Neural cell (in vitro differentiated cells): ENCODE measurements around the gene BCAT1. TPM values are rescaled to one million over a fixed set of nuclear protein-coding genes. Genes with fewer than 3 reads are reported as not detected.

Source experiments
- H2AFZ ChIP-seq: fragments of 200-600, 300-800 bp; sonication (generic), shearing (Covaris generic); 2 replicates; pipeline ENCODE4 v1.6.0; 2014; ENCODE audit warnings: low read depth, mild to moderate bottlenecking, antibody characterized with exemption, low read length, moderate library complexity
- H3F3A ChIP-seq: fragments of 200-600 bp; shearing (Covaris generic); 2 replicates; pipeline ENCODE4 v1.6.1; 2016; ENCODE audit warnings: mild to moderate bottlenecking, moderate library complexity, mixed read lengths, antibody characterized with exemption, low read length; ENCODE audit not compliant: insufficient read depth, poor library complexity, severe bottlenecking
- H3K27ac ChIP-seq: fragments of 200-600, 300-800 bp; sonication (generic), shearing (Covaris generic); 2 replicates; pipeline ENCODE4 v1.5.1; 2014; ENCODE audit warnings: mild to moderate bottlenecking, low read length, moderate library complexity
- H3K27me3 ChIP-seq: fragments of 300-800, 200-600 bp; sonication (generic), shearing (Covaris generic); 2 replicates; pipeline ENCODE4 v1.6.0; 2014; ENCODE audit warnings: mild to moderate bottlenecking, low read depth, low read length, moderate library complexity; ENCODE audit not compliant: insufficient read depth
- H3K36me3 ChIP-seq: fragments of 300-800, 200-600 bp; sonication (generic), shearing (Covaris generic); 2 replicates; pipeline ENCODE4 v1.5.1; 2014; ENCODE audit warnings: mild to moderate bottlenecking, antibody characterized with exemption, low read length, moderate library complexity; ENCODE audit not compliant: insufficient read depth
- H3K4me2 ChIP-seq: fragments of 300-800, 200-600 bp; sonication (generic), shearing (Covaris generic); 2 replicates; pipeline ENCODE4 v1.6.0; 2014; ENCODE audit warnings: mild to moderate bottlenecking, low read length
- H3K4me3 ChIP-seq: fragments of 300-800, 200-600 bp; sonication (generic), shearing (Covaris generic); 2 replicates; pipeline ENCODE4 v1.5.1; 2014; ENCODE audit warnings: mild to moderate bottlenecking, low read length, moderate library complexity
- H3K79me2 ChIP-seq: fragments of 200-600 bp; shearing (Covaris generic); replicated peaks from 2 replicates; pipeline ENCODE4 v1.6.0; 2014; ENCODE audit warnings: mild to moderate bottlenecking, low read length, moderate library complexity; ENCODE audit not compliant: insufficient read depth
- H3K9ac ChIP-seq: fragments of 300-800, 200-600 bp; sonication (generic), shearing (Covaris generic); 2 replicates; pipeline ENCODE4 v1.6.1; 2016; ENCODE audit warnings: mild to moderate bottlenecking, low read length, mixed read lengths
- H3K9me2 ChIP-seq: fragments of 200-600 bp; shearing (Covaris generic); 2 replicates; pipeline ENCODE4 v1.6.1; 2016; ENCODE audit warnings: mild to moderate bottlenecking, low read length, mixed read lengths; ENCODE audit not compliant: insufficient read depth
- H3K9me3 ChIP-seq: fragments of 200-600, 300-800 bp; sonication (generic), shearing (Covaris generic); 2 replicates; pipeline ENCODE4 v1.6.1; 2016; ENCODE audit warnings: mild to moderate bottlenecking, mixed run types, low read length, moderate library complexity, mixed read lengths
- H4K20me1 ChIP-seq: fragments of 200-600 bp; shearing (Covaris generic); 2 replicates; pipeline ENCODE4 v1.6.1; 2016; ENCODE audit warnings: mild to moderate bottlenecking, mixed run types; ENCODE audit not compliant: insufficient read depth
- CTCF ChIP-seq: fragments of 450-650 bp; IDR thresholded peaks from 2 replicates; pipeline ENCODE4 v1.5.1; 2014; ENCODE audit warnings: antibody characterized with exemption, mild to moderate bottlenecking, moderate library complexity; ENCODE audit not compliant: poor library complexity, severe bottlenecking
- EP300 ChIP-seq: fragments of 450-650 bp; conservative IDR thresholded peaks from 2 replicates; pipeline ENCODE4 v1.6.1; 2014; ENCODE audit warnings: antibody characterized with exemption, mild to moderate bottlenecking, moderate library complexity; ENCODE audit not compliant: poor library complexity, severe bottlenecking
- EZH2 ChIP-seq: fragments of 200-600, 300-800 bp; shearing (Covaris generic), sonication (generic); IDR thresholded peaks from 2 replicates; pipeline ENCODE4 v1.6.1; 2014; ENCODE audit warnings: antibody characterized with exemption, low read length, borderline replicate concordance, mild to moderate bottlenecking; ENCODE audit not compliant: insufficient read depth, poor library complexity, severe bottlenecking
- MXI1 ChIP-seq: fragments of 450-650 bp; conservative IDR thresholded peaks from 2 replicates; pipeline ENCODE4 v1.6.1; 2014; ENCODE audit warnings: antibody characterized with exemption, mild to moderate bottlenecking; ENCODE audit not compliant: poor library complexity, severe bottlenecking
- POLR2AphosphoS5 ChIP-seq: IDR thresholded peaks from 2 replicates; pipeline ENCODE4 v1.6.1; 2012
- RAD21 ChIP-seq: fragments of 450-650 bp; conservative IDR thresholded peaks from 2 replicates; pipeline ENCODE4 v1.6.1; 2014; ENCODE audit warnings: antibody characterized with exemption, mild to moderate bottlenecking, moderate library complexity
- REST ChIP-seq: IDR thresholded peaks from 2 replicates; pipeline ENCODE4 v1.6.1; 2012; ENCODE audit warnings: borderline replicate concordance
- SMC3 ChIP-seq: fragments of 450-650 bp; conservative IDR thresholded peaks from 2 replicates; pipeline ENCODE4 v1.6.1; 2014; ENCODE audit warnings: antibody characterized with exemption, mild to moderate bottlenecking, moderate library complexity; ENCODE audit not compliant: poor library complexity
- TAF1 ChIP-seq: IDR thresholded peaks from 2 replicates; pipeline ENCODE4 v1.6.1; 2012; ENCODE audit warnings: low read depth
- polyA plus RNA-seq: library from polyadenylated mRNA; depleted of rRNA; stranded (reverse); fragments of >200 nt; gene quantifications from 2 replicates; pipeline ENCODE4 v1.2.3, GENCODE V29; 2014

The BCAT1 gene
- polyA plus RNA-seq, 1 donor from 2014 or later, result 31.3 TPM

- no peaks in the 10 kb centered on the region for H3F3A ChIP-seq
- no peaks in the 10 kb centered on the region for H3K79me2 ChIP-seq
- no peaks in the 10 kb centered on the region for H3K9me2 ChIP-seq
- H4K20me1 ChIP-seq, result no peaks in the 10 kb centered on the region
- no peak overlapping the region for H3K4me3 ChIP-seq
- no peaks in the 10 kb centered on the region for H3K36me3 ChIP-seq
- H3K9ac ChIP-seq, result no peak overlapping the region
- no peak overlapping the region for H2AFZ ChIP-seq
- TF ChIP-seq TAF1 (no peak), MXI1 (no peak), REST (no peak), EP300 (no peak), POLR2AphosphoS5 (no peak), SMC3 (no peak), RAD21 (no peak), CTCF (no peak), EZH2 (no peak)
- no peak overlapping the region for H3K4me2 ChIP-seq
- H3K9me3 ChIP-seq, result no peaks in the 10 kb centered on the region
- H3K27me3 ChIP-seq, result no peaks in the 10 kb centered on the region
- H3K27ac ChIP-seq, result no peak overlapping the region
These were observed 102.2 kb downstream of the BCAT1 start for GRCh38 chr12:24846689-24847088.

- H3K4me2 ChIP-seq, result no peak overlapping the region
- no peak overlapping the region for H2AFZ ChIP-seq
- no peak overlapping the region for H3K9ac ChIP-seq
- no peaks in the 10 kb centered on the region for H3K9me2 ChIP-seq
- H3F3A ChIP-seq, result no peaks in the 10 kb centered on the region
- no peaks in the 10 kb centered on the region for H4K20me1 ChIP-seq
- no peak overlapping the region for H3K27ac ChIP-seq
- no peaks in the 10 kb centered on the region for H3K9me3 ChIP-seq
- H3K27me3 ChIP-seq, result no peaks in the 10 kb centered on the region
- TF ChIP-seq MXI1 (no peak), TAF1 (no peak), REST (no peak), CTCF (no peak), EP300 (no peak), POLR2AphosphoS5 (no peak), SMC3 (no peak)
- no peak overlapping the region for H3K4me3 ChIP-seq
- H3K79me2 ChIP-seq, result no peaks in the 10 kb centered on the region
- H3K36me3 ChIP-seq, result no peaks in the 10 kb centered on the region
These were observed 103.3 kb downstream of the BCAT1 start for GRCh38 chr12:24845615-24846014.
